HCT116 (cell line): ENCODE results near the gene LGALS4. TPM values are rescaled to one million over a fixed set of nuclear protein-coding genes. Genes with fewer than 3 reads are reported as not detected.
"Not testable (repeated sequence)": the region's sequence is repeated elsewhere in the genome, so short reads cannot be mapped to it uniquely, and the experiment has no call there.

ENCODE experiments used
- ATAC-seq: fragments of 200-7000 bp; cut with Tn5 transposase; 2 replicates; pipeline ENCODE4 v1.9.1; 2020; ENCODE audit warnings: mild to moderate bottlenecking, moderate library complexity
- BruUV-seq: library from RNA; stranded (reverse); fragments of 400-500 nt; replicated peaks from 2 replicates; lab custom pipeline; 2021; lab: Mats Ljungman, UMichigan
- CTCF ChIA-PET: fragments of 300-600 bp; sonication (Branson Sonifier 250); formaldehyde crosslinking; loops from one replicate; lab custom pipeline; 2021; ENCODE audit warnings: antibody characterized with exemption; lab: Charles Lee
- POLR2A ChIA-PET: fragments of 300-600, 350-600 bp; sonication (Branson Sonifier 250); formaldehyde crosslinking; loops from one replicate; lab custom pipeline; 2021; ENCODE audit warnings: antibody characterized with exemption; lab: Charles Lee
- RAD21 ChIA-PET, 2 experiments: fragments of 300-600 bp; sonication (Branson Sonifier 250); formaldehyde crosslinking; loops; one replicate each; lab custom pipeline; 2023; ENCODE audit warnings: low total read pairs in 2 of 2; ENCODE audit not compliant: uncharacterized antibody in 2 of 2, unreplicated experiment in 2 of 2, low non-redundant PET in 1 of 2; lab: Charles Lee
- DNase-seq: peaks from one replicate; pipeline ENCODE4 v3.0.0-alpha.2; 2010; ENCODE audit warnings: low read depth, low spot score
- H2AFZ ChIP-seq: fragments of 200-600 bp; shearing (Covaris generic), sonication (generic); 2 replicates; pipeline ENCODE4 v1.6.1; 2017; ENCODE audit warnings: low read depth, mixed run types, mixed read lengths, antibody characterized with exemption, low read length; ENCODE audit not compliant: poor library complexity, severe bottlenecking
- H3K27ac ChIP-seq: 2 replicates; pipeline ENCODE4 v1.5.1; 2012; ENCODE audit warnings: low read depth, low read length
- H3K27me3 ChIP-seq: fragments of 200-600 bp; sonication (generic); 2 replicates; pipeline ENCODE4 v1.6.1; 2016; ENCODE audit warnings: mixed run types, low read length, mixed read lengths; ENCODE audit not compliant: insufficient read depth
- H3K36me3 ChIP-seq, 2 experiments: fragments of 200-500 bp in 1 of 2; fragments of 200-600 bp in 1 of 2; sonication (Bioruptor generic) in 1 of 2; sonication (generic) in 1 of 2; 2 replicates each; pipeline versions ENCODE4 v1.5.1 to v1.6.1; 2014 to 2016; ENCODE audit warnings: low read length in 2 of 2, inconsistent platforms in 1 of 2, mixed read lengths in 1 of 2, mixed run types in 1 of 2; ENCODE audit not compliant: insufficient read depth in 2 of 2, control insufficient read depth in 1 of 2
- H3K4me1 ChIP-seq, 2 experiments: fragments of 200-600 bp in 1 of 2; sonication (generic) in 1 of 2; 2 replicates each; pipeline versions ENCODE4 v1.5.1 to v1.6.1; 2012 to 2017; ENCODE audit warnings: low read length in 2 of 2, inconsistent platforms in 1 of 2, mild to moderate bottlenecking in 1 of 2, mixed read lengths in 1 of 2, mixed run types in 1 of 2, moderate library complexity in 1 of 2; ENCODE audit not compliant: insufficient read depth in 2 of 2, control insufficient read depth in 1 of 2
- H3K4me2 ChIP-seq: fragments of 200-600 bp; sonication (generic); 2 replicates; pipeline ENCODE4 v1.6.1; 2017; ENCODE audit warnings: mixed run types, low read length, mixed read lengths
- H3K4me3 ChIP-seq, 2 experiments: fragments of 200-600 bp in 1 of 2; sonication (generic) in 1 of 2; replicated peaks in 1 of 2; 2 replicates each; pipeline ENCODE4 v1.5.1; 2011 to 2016; ENCODE audit warnings: low read length in 2 of 2, control low read depth in 1 of 2, low read depth in 1 of 2, mild to moderate bottlenecking in 1 of 2, mixed read lengths in 1 of 2, mixed run types in 1 of 2
- H3K79me2 ChIP-seq: fragments of 200-600 bp; sonication (generic); 2 replicates; pipeline ENCODE4 v1.6.1; 2017; ENCODE audit warnings: mild to moderate bottlenecking, mixed run types, low read length, moderate library complexity, mixed read lengths; ENCODE audit not compliant: insufficient read depth
- H3K9ac ChIP-seq: fragments of 200-600 bp; sonication (generic); 2 replicates; pipeline ENCODE4 v1.6.1; 2016; ENCODE audit warnings: low read length, mixed read lengths
- H3K9me2 ChIP-seq: fragments of 200-600 bp; sonication (generic), shearing (Covaris generic); 2 replicates; pipeline ENCODE4 v1.6.1; 2017; ENCODE audit warnings: mixed run types, mild to moderate bottlenecking, moderate library complexity; ENCODE audit not compliant: insufficient read depth
- H3K9me3 ChIP-seq, 2 experiments: fragments of 200-500 bp in 1 of 2; fragments of 200-600 bp in 1 of 2; sonication (Bioruptor generic) in 1 of 2; sonication (generic) in 1 of 2; 2 replicates each; pipeline ENCODE4 v1.6.1; 2014 to 2017; ENCODE audit warnings: low read length in 2 of 2, mixed read lengths in 2 of 2, inconsistent platforms in 1 of 2, low read depth in 1 of 2, mild to moderate bottlenecking in 1 of 2, mixed run types in 1 of 2, moderate library complexity in 1 of 2; ENCODE audit not compliant: control insufficient read depth in 1 of 2, insufficient read depth in 1 of 2
- H4K20me1 ChIP-seq: fragments of 200-600 bp; sonication (generic), shearing (Covaris generic); 2 replicates; pipeline ENCODE4 v1.6.1; 2017; ENCODE audit warnings: mixed run types, mild to moderate bottlenecking, moderate library complexity; ENCODE audit not compliant: insufficient read depth
- CBX3 ChIP-seq: IDR thresholded peaks from 2 replicates; pipeline ENCODE4 v1.6.1; 2012; ENCODE audit warnings: low read depth
- CEBPB ChIP-seq: IDR thresholded peaks from 2 replicates; pipeline ENCODE4 v1.6.1; 2012; ENCODE audit warnings: low read depth
- EZH2 ChIP-seq: fragments of 200-600 bp; sonication (generic); IDR thresholded peaks from 2 replicates; pipeline ENCODE4 v1.6.1; 2017; ENCODE audit warnings: antibody characterized with exemption, mixed run types
- EZH2phosphoT487 ChIP-seq: fragments of 200-600 bp; IDR thresholded peaks from 2 replicates; pipeline ENCODE4 v1.6.1; 2018; ENCODE audit warnings: antibody characterized with exemption, borderline replicate concordance
- JUND ChIP-seq: IDR thresholded peaks from 2 replicates; pipeline ENCODE4 v1.6.1; 2012
- POLR2A ChIP-seq: IDR thresholded peaks from 2 replicates; pipeline ENCODE4 v1.7.0; 2011; ENCODE audit warnings: borderline replicate concordance; ENCODE audit not compliant: insufficient read depth, insufficient read length; ENCODE audit errors: extremely low read depth
- POLR2AphosphoS5 ChIP-seq: IDR thresholded peaks from 2 replicates; pipeline ENCODE4 v1.6.1; 2011; ENCODE audit warnings: mild to moderate bottlenecking, low read depth, low read length, moderate library complexity
- RAD21 ChIP-seq: IDR thresholded peaks from 2 replicates; pipeline ENCODE4 v1.6.1; 2012; ENCODE audit warnings: low read depth, mild to moderate bottlenecking
- SP1 ChIP-seq: IDR thresholded peaks from 2 replicates; pipeline ENCODE4 v1.6.1; 2012; ENCODE audit warnings: low read depth
- SRF ChIP-seq: IDR thresholded peaks from 2 replicates; pipeline ENCODE4 v1.6.1; 2012; ENCODE audit warnings: low read depth
- TCF7L2 ChIP-seq: IDR thresholded peaks from 2 replicates; pipeline ENCODE4 v1.7.0; 2011; ENCODE audit warnings: borderline replicate concordance, inconsistent platforms; ENCODE audit not compliant: insufficient read depth, insufficient read length; ENCODE audit errors: extremely low read depth
- YY1 ChIP-seq: IDR thresholded peaks from 2 replicates; pipeline ENCODE4 v1.6.1; 2011; ENCODE audit warnings: low read length, low read depth, moderate library complexity, mild to moderate bottlenecking; ENCODE audit not compliant: insufficient replicate concordance; ENCODE audit errors: extremely low read depth
- ZBTB33 ChIP-seq: IDR thresholded peaks from 2 replicates; pipeline ENCODE4 v1.6.1; 2011; ENCODE audit warnings: mild to moderate bottlenecking, low read length, moderate library complexity; ENCODE audit not compliant: insufficient replicate concordance; ENCODE audit errors: extremely low read depth
- intact Hi-C: fragments of 100-400 bp; cut with micrococcal nuclease; formaldehyde crosslinking; loops from 2 replicates; pipeline ENCODE4 v1.10.0; 2022
- total RNA-seq: library from RNA; stranded (reverse); gene quantifications from one replicate; pipeline ENCODE4 v1.2.1, GENCODE V29; 2021; ENCODE audit not compliant: unreplicated experiment

Gene LGALS4
- total RNA-seq, 1 experiment from 2014 or later, result 0.86 TPM

- H3K27me3 ChIP-seq, H3K4me3 ChIP-seq, H3K27ac ChIP-seq, intact Hi-C loops, H3K36me3 ChIP-seq, H3K9me3 ChIP-seq, BruUV-seq, ATAC-seq, H3K9me2 ChIP-seq, DNase-seq, H3K9ac ChIP-seq, RAD21 ChIA-PET, H4K20me1 ChIP-seq, POLR2A ChIA-PET, H3K79me2 ChIP-seq, H3K4me2 ChIP-seq, H2AFZ ChIP-seq, CTCF ChIA-PET: not testable (repeated sequence)
- H3K4me1 ChIP-seq, result peaks cover 7 to 19% of the 10 kb centered on the region in 2 experiments
Measured at GRCh38 chr19:38855751-38856150, 43.0 kb upstream of the LGALS4 start.

GRCh38 chr19:38854961-38855360, 42.2 kb upstream of the LGALS4 start:
- H3K9me3 ChIP-seq, H3K27ac ChIP-seq, H3K36me3 ChIP-seq, POLR2A ChIA-PET, H3K4me3 ChIP-seq, CTCF ChIA-PET, H3K4me2 ChIP-seq, ATAC-seq, H4K20me1 ChIP-seq, H2AFZ ChIP-seq, H3K27me3 ChIP-seq, H3K79me2 ChIP-seq, H3K9ac ChIP-seq, BruUV-seq, H3K9me2 ChIP-seq, RAD21 ChIA-PET, DNase-seq: not testable (repeated sequence)
- intact Hi-C loops, result loop anchor here (5.0 kb wide), 1 partner anchor 173 kb away; no protein-coding TSS in a partner anchor
- H3K4me1 ChIP-seq, result peaks cover 7 to 21% of the 10 kb centered on the region in 2 experiments

- Histone ChIP-seq H3K9me3 (no peaks in the 10 kb centered on the region), H3K27me3 (no peaks in the 10 kb centered on the region), H2AFZ (no peak overlapping the region), H3K4me3 (peak overlapping the region; percentile 56 to 84), H4K20me1 (no peaks in the 10 kb centered on the region), H3K9ac (peak overlapping the region; percentile 96), H3K36me3 (peaks cover 0 to 4% of the 10 kb centered on the region in 2 experiments; a peak in 1 of 4 replicates), H3K4me2 (peak overlapping the region; percentile 99), H3K27ac (peak overlapping the region; percentile 89), H3K79me2 (peaks cover 10% of the 10 kb centered on the region), H3K9me2 (no peaks in the 10 kb centered on the region), H3K4me1 (peaks cover 10 to 31% of the 10 kb centered on the region in 2 experiments)
- no peak for DNase-seq
- intact Hi-C loops, result loop anchor here (5.0 kb wide), 1 partner anchor 171 kb away; no protein-coding TSS in a partner anchor
- ChIA-PET RAD21 (no interaction called here), POLR2A (interaction anchor here (1.0 to 2.4 kb wide), 3 partner anchors 8 to 35 kb away, joined by 3 to 12 read pairs (median 6); no protein-coding TSS in a partner anchor), CTCF (interaction anchor here (1.1 to 1.3 kb wide), 2 partner anchors 22 to 34 kb away, joined by 5 read pairs; no protein-coding TSS in a partner anchor)
- BruUV-seq, result no TSS peak
- ATAC-seq, result no peak
- TF ChIP-seq RAD21 (no peak), TCF7L2 (no peak), POLR2A (no peak), CEBPB (no peak), EZH2 (no peak), CBX3 (no peak), EZH2phosphoT487 (no peak), SP1 (no peak), ZBTB33 (no peak), SRF (no peak), YY1 (no peak), POLR2AphosphoS5 (no peak), JUND (no peak)
Measured at GRCh38 chr19:38853214-38853613, 40.5 kb upstream of the LGALS4 start.
